AG04450 (cell line): ENCODE results near the gene ZNF804A. TPM values are rescaled to one million over a fixed set of nuclear protein-coding genes. Genes with fewer than 3 reads are reported as not detected.

Experiments used
- CTCF ChIA-PET: fragments of 300-600, 350-600 bp; formaldehyde crosslinking; extraction: SDS; loops from one replicate; lab custom pipeline; 2022; ENCODE audit warnings: antibody characterized with exemption, inconsistent platforms; lab: Charles Lee
- POLR2A ChIA-PET: fragments of 350-600 bp; formaldehyde crosslinking; extraction: SDS; loops from one replicate; lab custom pipeline; 2021; ENCODE audit warnings: antibody characterized with exemption, inconsistent platforms; lab: Yijun Ruan, JAX
- DNase-seq: peaks from one replicate; pipeline ENCODE4 v3.0.0-alpha.2; 2011; ENCODE audit warnings: low read depth, low spot score
- H3K27ac ChIP-seq: one replicate; pipeline ENCODE4 v1.5.1; 2012; ENCODE audit warnings: low read depth, low read length, control low read depth
- H3K27me3 ChIP-seq: one replicate; pipeline ENCODE4 v1.6.0; 2012; ENCODE audit warnings: low read length; ENCODE audit not compliant: control insufficient read depth, insufficient read depth
- H3K4me3 ChIP-seq: 2 replicates; pipeline ENCODE4 v1.5.1; 2011; ENCODE audit warnings: mild to moderate bottlenecking, low read depth, low read length, control low read depth
- H3K9me3 ChIP-seq: 2 replicates; pipeline ENCODE4 v1.5.1; 2012; ENCODE audit warnings: low read length; ENCODE audit not compliant: control insufficient read depth, insufficient read depth
- polyA plus RNA-seq: library from polyadenylated mRNA; depleted of rRNA; stranded (reverse); fragments of >200 nt; gene quantifications from 2 replicates; pipeline ENCODE4 v1.2.3, GENCODE V29; 2011
- TF ChIP-seq, protein P1 (sequence below): IDR thresholded peaks from 2 replicates; pipeline ENCODE4 v1.5.1; 2011; ENCODE audit warnings: low read depth, low read length, control low read depth, inconsistent platforms

Gene ZNF804A
- polyA plus RNA-seq, 1 experiment, result 6.2 TPM

DNA sequence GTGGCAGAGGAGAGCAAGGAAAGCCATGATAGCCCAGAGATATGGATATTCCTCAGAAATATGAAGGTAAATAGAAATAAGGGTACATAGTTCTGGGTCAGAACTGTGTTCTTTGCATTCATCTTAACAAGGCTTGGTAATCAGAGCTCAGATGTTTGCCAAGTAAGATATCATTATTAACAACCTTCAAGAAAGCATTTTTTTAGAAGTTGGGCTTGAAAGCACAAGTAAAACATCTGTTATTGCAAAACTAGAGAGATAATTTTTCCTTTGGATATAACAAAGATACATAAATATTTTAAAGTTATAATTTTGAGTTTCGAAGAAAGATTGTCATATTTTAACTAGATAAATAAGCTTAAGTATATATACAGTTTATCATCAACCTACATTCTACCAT lies 171.4 kb downstream of the ZNF804A start:
- CTCF ChIA-PET, result no interaction called here
- Histone ChIP-seq H3K4me3 (no peak overlapping the region), H3K27me3 (no peaks in the 10 kb centered on the region), H3K27ac (no peak overlapping the region), H3K9me3 (no peaks in the 10 kb centered on the region)
- POLR2A ChIA-PET, result no interaction called here
- TF ChIP-seq, protein P1, sequence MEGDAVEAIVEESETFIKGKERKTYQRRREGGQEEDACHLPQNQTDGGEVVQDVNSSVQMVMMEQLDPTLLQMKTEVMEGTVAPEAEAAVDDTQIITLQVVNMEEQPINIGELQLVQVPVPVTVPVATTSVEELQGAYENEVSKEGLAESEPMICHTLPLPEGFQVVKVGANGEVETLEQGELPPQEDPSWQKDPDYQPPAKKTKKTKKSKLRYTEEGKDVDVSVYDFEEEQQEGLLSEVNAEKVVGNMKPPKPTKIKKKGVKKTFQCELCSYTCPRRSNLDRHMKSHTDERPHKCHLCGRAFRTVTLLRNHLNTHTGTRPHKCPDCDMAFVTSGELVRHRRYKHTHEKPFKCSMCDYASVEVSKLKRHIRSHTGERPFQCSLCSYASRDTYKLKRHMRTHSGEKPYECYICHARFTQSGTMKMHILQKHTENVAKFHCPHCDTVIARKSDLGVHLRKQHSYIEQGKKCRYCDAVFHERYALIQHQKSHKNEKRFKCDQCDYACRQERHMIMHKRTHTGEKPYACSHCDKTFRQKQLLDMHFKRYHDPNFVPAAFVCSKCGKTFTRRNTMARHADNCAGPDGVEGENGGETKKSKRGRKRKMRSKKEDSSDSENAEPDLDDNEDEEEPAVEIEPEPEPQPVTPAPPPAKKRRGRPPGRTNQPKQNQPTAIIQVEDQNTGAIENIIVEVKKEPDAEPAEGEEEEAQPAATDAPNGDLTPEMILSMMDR, result no peak
- DNase-seq, result no peak

DNA sequence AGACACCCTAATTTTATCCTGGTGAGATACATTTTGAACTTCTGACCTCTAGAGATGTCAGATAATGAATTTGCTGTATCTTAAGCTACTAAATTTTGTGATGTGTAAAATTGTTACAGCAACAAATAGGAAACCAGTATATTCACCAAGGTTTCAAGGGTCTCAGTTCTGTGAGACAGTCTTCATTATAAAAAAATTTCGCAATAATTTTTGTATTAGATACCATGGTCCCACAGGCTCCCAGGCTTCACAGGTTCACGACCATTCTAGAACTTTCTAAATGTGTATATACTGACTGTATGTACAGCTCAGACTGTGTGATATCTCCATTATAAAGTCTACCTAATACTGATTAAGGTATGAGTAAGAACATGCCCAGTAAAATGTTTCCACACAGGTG lies 181.4 kb downstream of the ZNF804A start:
- POLR2A ChIA-PET, result no interaction called here

GRCh38 chr2:184780384-184780783 lies 182.1 kb downstream of the ZNF804A start:
- TF ChIP-seq, protein P1, result no peak
- POLR2A ChIA-PET, result no interaction called here
- CTCF ChIA-PET, result no interaction called here

More for the DNA sequence above, 181.4 kb downstream of the ZNF804A start:
- H3K4me3 ChIP-seq, result no peak overlapping the region
- TF ChIP-seq, protein P1, result no peak
- H3K27me3 ChIP-seq, result no peaks in the 10 kb centered on the region
- no peak overlapping the region for H3K27ac ChIP-seq
- DNase-seq, result no peak
- no peaks in the 10 kb centered on the region for H3K9me3 ChIP-seq
- CTCF ChIA-PET, result no interaction called here

DNA sequence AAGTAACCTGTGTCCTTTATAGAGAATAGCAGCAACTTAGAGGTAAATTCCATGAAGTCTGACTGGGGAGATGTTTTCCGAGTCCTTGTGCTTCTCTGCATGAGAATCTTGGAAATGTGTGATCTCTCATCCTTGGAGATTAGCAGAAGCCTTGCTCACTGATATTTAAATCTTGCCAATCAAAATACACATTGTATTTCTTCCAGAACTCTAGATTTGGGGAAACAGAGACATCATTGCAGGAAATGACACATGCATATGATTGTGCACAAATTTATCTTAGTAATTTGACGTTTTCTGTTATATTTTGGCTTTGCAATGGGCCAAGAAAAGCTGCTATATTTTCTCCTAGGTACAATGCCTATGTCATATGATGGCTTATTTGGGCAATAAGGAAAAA lies 182.6 kb downstream of the ZNF804A start:
- POLR2A ChIA-PET, result no interaction called here
- DNase-seq, result no peak
- Histone ChIP-seq H3K27ac (no peak overlapping the region), H3K4me3 (no peak overlapping the region), H3K9me3 (no peaks in the 10 kb centered on the region), H3K27me3 (no peaks in the 10 kb centered on the region)
- TF ChIP-seq, protein P1, result no peak
- CTCF ChIA-PET, result no interaction called here

More at GRCh38 chr2:184780384-184780783, 182.1 kb downstream of the ZNF804A start:
- H3K27me3 ChIP-seq, result no peaks in the 10 kb centered on the region
- H3K4me3 ChIP-seq, result no peak overlapping the region
- H3K9me3 ChIP-seq, result no peaks in the 10 kb centered on the region
- DNase-seq, result no peak
- H3K27ac ChIP-seq, result no peak overlapping the region

DNA sequence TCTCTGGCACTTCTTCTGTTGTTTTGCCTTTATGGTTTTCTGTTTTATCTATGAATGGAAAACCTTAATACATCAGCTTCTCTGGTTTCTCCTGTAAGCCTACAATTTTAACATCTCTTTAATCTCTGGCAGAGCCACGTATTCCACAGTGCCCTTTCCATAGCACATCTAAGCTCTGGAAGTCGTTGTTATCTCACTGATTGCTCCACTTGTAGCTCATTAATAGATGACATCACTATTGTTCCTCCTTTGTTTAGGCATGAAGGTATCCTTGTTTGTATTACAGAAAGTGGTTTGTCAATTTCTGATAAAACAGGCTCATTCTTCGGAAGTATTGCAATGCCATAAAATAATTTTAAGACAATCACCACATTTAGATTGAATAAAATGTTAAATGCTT lies 185.2 kb downstream of the ZNF804A start:
- no peak overlapping the region for H3K4me3 ChIP-seq
- TF ChIP-seq, protein P1, result no peak
- H3K27ac ChIP-seq, result no peak overlapping the region
- POLR2A ChIA-PET, result no interaction called here
- CTCF ChIA-PET, result interaction anchor here (0.5 kb wide), 1 partner anchor 503 kb away, joined by 3 read pairs; no protein-coding TSS in a partner anchor
- H3K9me3 ChIP-seq, result no peaks in the 10 kb centered on the region
- no peak for DNase-seq
- H3K27me3 ChIP-seq, result no peaks in the 10 kb centered on the region
